Common myeloid progenitor, CD34-positive (primary cell): Measurements from ENCODE around the gene EPB41L3.

Experiments
- CTCF ChIA-PET: fragments of 350-600 bp; sonication (Branson Sonifier 250); formaldehyde crosslinking; loops from one replicate; lab custom pipeline; 2021; ENCODE audit warnings: antibody characterized with exemption; lab: Charles Lee
- POLR2A ChIA-PET: fragments of 350-600 bp; sonication (Branson Sonifier 250); formaldehyde crosslinking; loops from one replicate; lab custom pipeline; 2021; ENCODE audit warnings: antibody characterized with exemption; lab: Charles Lee
- DNase-seq, 3 donors: peaks; one replicate each; pipeline versions ENCODE4 v3.0.0 to v3.0.0-alpha.2; 2013
- H3K27ac ChIP-seq, 2 experiments: 1 replicate in 1 of 2; 2 replicates in 1 of 2; pipeline ENCODE4 v1.7.0; 2013; ENCODE audit warnings: inconsistent platforms in 2 of 2, low read length in 2 of 2, mild to moderate bottlenecking in 2 of 2, low read depth in 1 of 2, moderate library complexity in 1 of 2; ENCODE audit not compliant: severe bottlenecking in 2 of 2, insufficient read depth in 1 of 2, poor library complexity in 1 of 2
- H3K27me3 ChIP-seq, 5 experiments: replicated peaks in 2 of 5; 1 replicate in 3 of 5; 2 replicates in 2 of 5; pipeline versions ENCODE4 v1.6.1 to v1.7.0; 2013; ENCODE audit warnings: low read length in 4 of 5, mild to moderate bottlenecking in 2 of 5, moderate library complexity in 2 of 5, inconsistent platforms in 1 of 5; ENCODE audit not compliant: insufficient read depth in 5 of 5, control insufficient read depth in 4 of 5
- H3K36me3 ChIP-seq, 4 experiments: 1 replicate in 2 of 4; 2 replicates in 2 of 4; pipeline versions ENCODE4 v1.6.1 to v1.7.0; 2013; ENCODE audit warnings: low read length in 3 of 4, control low read depth in 1 of 4, mild to moderate bottlenecking in 1 of 4; ENCODE audit not compliant: control insufficient read depth in 4 of 4, insufficient read depth in 4 of 4
- H3K4me1 ChIP-seq, 4 experiments: 1 replicate in 3 of 4; 2 replicates in 1 of 4; pipeline versions ENCODE4 v1.6.1 to v1.7.1; 2013; ENCODE audit warnings: low read length in 3 of 4, mild to moderate bottlenecking in 3 of 4, control low read depth in 1 of 4, inconsistent platforms in 1 of 4, moderate library complexity in 1 of 4; ENCODE audit not compliant: control insufficient read depth in 4 of 4, insufficient read depth in 4 of 4; ENCODE audit errors: control extremely low read depth in 1 of 4
- H3K4me3 ChIP-seq, 7 experiments: 1 replicate in 4 of 7; 2 replicates in 3 of 7; pipeline versions ENCODE4 v1.5.1 to v1.7.0; 2013; ENCODE audit warnings: mild to moderate bottlenecking in 7 of 7, low read length in 6 of 7, moderate library complexity in 6 of 7, inconsistent platforms in 2 of 7, low read depth in 2 of 7, control low read depth in 1 of 7; ENCODE audit not compliant: insufficient read depth in 4 of 7, control insufficient read depth in 1 of 7; ENCODE audit errors: extremely low read depth in 1 of 7
- H3K9me3 ChIP-seq, 5 experiments: 1 replicate in 4 of 5; 2 replicates in 1 of 5; pipeline versions ENCODE4 v1.6.1 to v1.7.1; 2013; ENCODE audit warnings: low read length in 4 of 5, mild to moderate bottlenecking in 2 of 5, inconsistent platforms in 1 of 5, low read depth in 1 of 5, moderate library complexity in 1 of 5; ENCODE audit not compliant: control insufficient read depth in 4 of 5, insufficient read depth in 2 of 5; ENCODE audit errors: control extremely low read depth in 1 of 5
- WGBS: methylation state at CpG from one replicate; pipeline ENCODE4 v1.1.5; 2013; ENCODE audit not compliant: insufficient coverage; 5-methylcytosine and 5-hydroxymethylcytosine counted together

Gene EPB41L3

DNA sequence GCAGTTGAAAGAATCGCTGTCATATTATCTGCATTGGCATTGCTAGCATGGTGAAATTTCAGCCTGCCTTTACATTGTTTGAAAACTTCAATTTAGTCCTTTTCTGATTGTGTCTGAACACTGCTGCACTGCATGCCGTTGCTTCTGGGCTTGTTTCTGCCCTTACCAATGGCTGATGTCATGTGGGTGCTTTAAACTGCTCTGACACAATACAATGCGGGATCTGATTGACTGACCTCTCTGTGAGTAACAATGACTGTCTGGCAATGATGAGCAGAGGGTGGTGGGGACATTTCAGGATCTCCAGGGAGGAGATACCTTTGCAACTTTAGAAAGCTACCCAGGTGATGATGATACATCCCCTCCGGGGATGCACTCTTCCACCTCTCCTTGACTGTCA lies 128.8 kb downstream of the EPB41L3 start:
- WGBS: 89% methylated on average over 4 of the region's 4 CpGs
- Histone ChIP-seq H3K36me3 (peaks cover 0 to 13% (median 4%) of the 10 kb centered on the region in 4 experiments), H3K4me1 (peaks cover 0 to 7% (median 6%) of the 10 kb centered on the region in 4 experiments), H3K4me3 (no peak overlapping the region), H3K9me3 (no peaks in the 10 kb centered on the region), H3K27ac (no peak overlapping the region), H3K27me3 (no peaks in the 10 kb centered on the region)
- CTCF ChIA-PET: no interaction called here
- POLR2A ChIA-PET: no interaction called here
- DNase-seq: no peak

DNA sequence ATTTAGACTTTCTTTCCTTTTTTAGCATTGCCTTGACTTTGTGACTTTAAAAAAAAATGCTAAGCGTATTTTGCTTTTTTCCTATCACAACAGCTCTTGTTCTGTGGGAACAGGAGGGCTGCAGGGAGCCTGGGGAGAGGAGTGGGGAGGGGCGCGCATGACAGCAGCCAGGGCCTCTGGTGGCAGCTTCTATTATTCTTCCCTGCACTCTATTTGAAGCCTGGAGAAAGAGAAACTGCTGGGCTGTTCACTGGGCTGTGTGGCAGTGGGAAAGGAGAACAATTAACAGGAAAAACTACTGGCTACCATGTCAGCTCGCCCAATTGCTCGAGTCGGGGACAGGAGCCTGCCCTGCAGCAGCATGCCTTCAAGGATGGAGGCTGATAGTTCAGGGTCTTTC lies 129.3 kb downstream of the EPB41L3 start:
- H3K27ac ChIP-seq: no peak overlapping the region
- H3K27me3 ChIP-seq: no peaks in the 10 kb centered on the region
- H3K9me3 ChIP-seq: no peaks in the 10 kb centered on the region
- peaks cover 0 to 7% (median 6%) of the 10 kb centered on the region in 4 experiments for H3K4me1 ChIP-seq
- POLR2A ChIA-PET: no interaction called here
- CTCF ChIA-PET: no interaction called here
- H3K36me3 ChIP-seq: peaks cover 0 to 12% (median 3%) of the 10 kb centered on the region in 4 experiments
- DNase-seq: no peak
- no peak overlapping the region for H3K4me3 ChIP-seq
- WGBS: 98% methylated on average over 3 of the region's 6 CpGs

DNA sequence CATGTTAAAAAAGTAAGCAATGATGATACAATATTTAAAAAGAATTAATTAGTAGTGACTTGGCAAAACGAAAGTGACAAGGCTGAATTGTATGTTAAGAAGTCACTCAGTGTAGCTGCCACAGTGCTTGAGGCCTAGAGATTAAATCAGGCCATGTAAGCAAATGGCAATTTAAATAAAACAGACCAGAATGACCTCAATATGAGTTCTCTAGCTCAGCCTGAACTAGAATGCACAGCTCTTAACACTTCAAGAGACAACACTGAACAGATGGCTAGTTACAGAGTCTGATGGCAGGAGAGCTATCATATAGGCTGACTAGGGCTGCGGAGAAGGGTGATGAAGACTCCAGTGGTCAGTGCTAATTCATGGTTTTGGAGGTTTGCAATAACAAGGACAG lies 130.3 kb downstream of the EPB41L3 start:
- Histone ChIP-seq H3K9me3 (no peaks in the 10 kb centered on the region), H3K4me3 (no peak overlapping the region), H3K27ac (no peak overlapping the region), H3K4me1 (peaks cover 0 to 7% (median 6%) of the 10 kb centered on the region in 4 experiments), H3K36me3 (peaks cover 0 to 10% (median 1%) of the 10 kb centered on the region in 4 experiments), H3K27me3 (no peaks in the 10 kb centered on the region)
- WGBS: 92% methylated on average over 2 of the region's 2 CpGs
- no peak for DNase-seq
- ChIA-PET CTCF (no interaction called here), POLR2A (no interaction called here)

DNA sequence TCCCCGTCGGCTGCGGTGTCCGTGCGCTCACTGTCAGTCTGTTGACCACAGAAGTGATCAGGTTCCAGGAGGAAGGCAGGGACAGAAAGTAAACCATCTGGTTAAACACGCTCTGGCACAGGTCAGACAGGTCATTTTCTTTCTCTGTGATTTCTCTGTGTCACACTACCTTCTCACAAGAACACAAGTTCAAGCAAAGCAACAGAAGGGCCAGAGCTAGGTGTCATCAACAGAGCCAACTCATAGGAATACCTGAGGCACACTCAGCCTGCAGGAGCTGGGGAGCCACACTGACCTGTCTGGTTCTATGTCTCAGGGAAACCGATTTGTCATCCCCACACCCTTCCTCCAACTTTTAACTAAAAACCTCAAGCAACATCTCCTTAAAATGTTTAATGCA lies 133.2 kb downstream of the EPB41L3 start:
- 93% methylated on average over 3 of the region's 7 CpGs for WGBS
- no peaks in the 10 kb centered on the region for H3K9me3 ChIP-seq
- no peaks in the 10 kb centered on the region for H3K4me1 ChIP-seq
- no peaks in the 10 kb centered on the region for H3K27me3 ChIP-seq
- H3K36me3 ChIP-seq: peaks cover 0 to 10% (median 1%) of the 10 kb centered on the region in 4 experiments
- ChIA-PET POLR2A (no interaction called here), CTCF (interaction anchor here (0.9 kb wide), 1 partner anchor 15 kb away, joined by 3 read pairs; no protein-coding TSS in a partner anchor)
- DNase-seq: no peak
- no peak overlapping the region for H3K27ac ChIP-seq
- no peak overlapping the region for H3K4me3 ChIP-seq

DNA sequence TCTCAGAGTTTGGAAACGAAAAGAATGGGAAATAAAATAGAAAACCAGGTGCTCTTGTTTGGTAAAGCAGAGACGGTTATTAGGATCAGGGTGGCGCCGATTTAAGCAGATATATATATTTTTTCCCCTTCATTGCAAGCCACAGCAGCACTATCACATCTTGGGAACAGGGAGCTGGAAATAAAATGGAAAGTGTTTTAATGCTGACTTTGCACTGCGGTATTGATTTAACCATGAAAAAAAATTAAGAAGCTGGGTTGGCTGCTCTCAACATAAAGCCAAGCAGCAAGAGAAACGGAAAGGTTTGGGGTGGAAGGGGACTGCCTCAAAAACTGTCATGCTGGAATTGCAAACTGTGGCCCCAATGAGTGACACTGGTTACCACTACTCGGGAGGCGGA lies 145.5 kb downstream of the EPB41L3 start:
- H3K27ac ChIP-seq: no peak overlapping the region
- H3K9me3 ChIP-seq: no peaks in the 10 kb centered on the region
- 100% methylated on average over 4 of the region's 8 CpGs for WGBS
- H3K36me3 ChIP-seq: peaks cover 2 to 23% (median 12%) of the 10 kb centered on the region in 4 experiments
- ChIA-PET POLR2A (no interaction called here), CTCF (no interaction called here)
- no peaks in the 10 kb centered on the region for H3K27me3 ChIP-seq
- H3K4me3 ChIP-seq: no peak overlapping the region
- no peak for DNase-seq
- no peaks in the 10 kb centered on the region for H3K4me1 ChIP-seq

DNA sequence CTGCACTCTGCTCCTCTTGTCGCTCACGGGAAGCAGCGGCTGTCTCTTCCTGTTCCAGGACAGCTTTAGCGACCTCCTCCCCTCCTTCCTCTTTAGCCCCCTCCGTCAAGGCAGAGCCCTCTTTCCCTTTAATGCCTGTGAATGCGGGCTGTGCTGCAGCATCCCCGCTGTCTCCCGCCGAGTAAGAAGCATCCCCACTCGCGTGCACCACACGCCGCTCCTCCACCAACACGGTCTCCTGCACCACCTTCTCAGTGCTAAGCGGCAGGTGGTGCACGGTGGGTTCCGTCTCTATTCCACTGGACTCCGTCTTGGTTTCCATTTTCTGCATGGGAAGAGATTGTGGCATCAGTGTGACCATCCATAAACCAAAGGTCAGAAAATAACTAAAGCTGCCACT lies 146.7 kb downstream of the EPB41L3 start:
- CTCF ChIA-PET: no interaction called here
- POLR2A ChIA-PET: no interaction called here

DNA sequence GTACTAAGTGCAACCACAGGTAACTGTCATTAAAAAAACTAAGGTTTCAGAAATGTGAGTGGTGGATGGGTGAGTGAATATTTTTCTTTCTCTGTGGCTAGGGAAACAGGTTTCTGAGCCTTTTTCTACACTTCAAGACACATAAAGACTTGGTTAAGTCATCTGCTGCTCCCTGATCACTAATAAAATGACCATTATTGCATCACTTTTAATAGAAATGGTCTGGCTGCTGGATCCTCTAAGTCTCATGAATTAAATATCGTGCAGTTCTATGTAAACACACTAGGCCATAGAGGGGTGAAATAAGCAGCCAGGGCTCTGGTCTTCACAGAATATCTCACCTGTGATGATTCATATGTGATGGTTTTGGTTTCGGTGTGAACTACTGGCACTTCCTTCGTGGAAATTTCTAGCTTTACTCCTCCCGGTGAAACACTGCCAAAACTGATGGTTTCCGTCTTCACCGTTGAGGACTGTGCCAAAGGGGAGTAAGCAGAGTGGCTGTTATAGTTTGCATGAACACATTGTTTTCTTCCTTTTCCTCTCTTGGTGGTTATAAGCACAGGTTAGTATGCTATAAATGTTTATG lies 147.8 kb downstream of the EPB41L3 start:
- no peak overlapping the region for H3K4me3 ChIP-seq
- CTCF ChIA-PET: interaction anchor here (0.9 to 1.2 kb wide), 2 partner anchors 14 to 24 kb away, joined by 3 read pairs; no protein-coding TSS in a partner anchor
- H3K27ac ChIP-seq: no peak overlapping the region
- WGBS: 83% methylated on average over 5 of the region's 6 CpGs
- H3K4me1 ChIP-seq: no peaks in the 10 kb centered on the region
- H3K9me3 ChIP-seq: no peaks in the 10 kb centered on the region
- DNase-seq: no peak
- POLR2A ChIA-PET: no interaction called here
- H3K36me3 ChIP-seq: peaks cover 2 to 23% (median 12%) of the 10 kb centered on the region in 4 experiments
- H3K27me3 ChIP-seq: no peaks in the 10 kb centered on the region

More for the DNA sequence above, 146.7 kb downstream of the EPB41L3 start:
- 95% methylated on average over 18 of the region's 18 CpGs for WGBS
- Histone ChIP-seq H3K27ac (no peak overlapping the region), H3K27me3 (no peaks in the 10 kb centered on the region), H3K4me1 (no peaks in the 10 kb centered on the region), H3K9me3 (no peaks in the 10 kb centered on the region), H3K36me3 (peaks cover 2 to 23% (median 12%) of the 10 kb centered on the region in 4 experiments), H3K4me3 (no peak overlapping the region)
- DNase-seq: no peak
